WTC11 (cell line): Measurements from ENCODE around the gene ERLEC1. TPM values are rescaled to one million over a fixed set of nuclear protein-coding genes. Genes with fewer than 3 reads are reported as not detected.

Experiments
- ATAC-seq: fragments of 200-7000 bp; cut with Tn5 transposase; 2 replicates; pipeline ENCODE4 v1.10.0; 2021; ENCODE audit warnings: mild to moderate bottlenecking, moderate library complexity
- CTCF ChIA-PET: fragments of 300-600 bp; sonication (Branson Sonifier 250); formaldehyde crosslinking; loops from one replicate; lab custom pipeline; 2021; ENCODE audit warnings: antibody characterized with exemption; lab: Charles Lee
- POLR2A ChIA-PET: fragments of 350-600 bp; sonication (Branson Sonifier 250); formaldehyde crosslinking; loops from one replicate; lab custom pipeline; 2021; ENCODE audit warnings: antibody characterized with exemption; lab: Charles Lee
- DNase-seq: peaks from one replicate; pipeline ENCODE4 v3.0.0; 2021; ENCODE audit warnings: low spot score
- H3K27ac Mint-ChIP-seq: 2 replicates; pipeline ENCODE4 v1.8.0; 2021; ENCODE audit warnings: mixed read lengths
- H3K27me3 Mint-ChIP-seq: 2 replicates; pipeline ENCODE4 v1.8.0; 2021; ENCODE audit warnings: low read depth, mild to moderate bottlenecking, moderate library complexity, mixed read lengths
- H3K36me3 Mint-ChIP-seq: 2 replicates; pipeline ENCODE4 v1.8.0; 2021; ENCODE audit warnings: mixed read lengths
- H3K4me1 Mint-ChIP-seq: 2 replicates; pipeline ENCODE4 v1.8.0; 2022; ENCODE audit warnings: mixed read lengths
- H3K4me3 Mint-ChIP-seq: 2 replicates; pipeline ENCODE4 v1.8.0; 2021; ENCODE audit warnings: mild to moderate bottlenecking, moderate library complexity, mixed read lengths
- H3K9me3 Mint-ChIP-seq: 2 replicates; pipeline ENCODE4 v1.8.0; 2021; ENCODE audit warnings: mixed read lengths
- AFF4 ChIP-seq: sonication (generic); formaldehyde crosslinking; IDR thresholded peaks from 2 replicates; pipeline ENCODE4 v1.8.1; 2023; ENCODE audit warnings: mild to moderate bottlenecking, missing genetic modification reagents, borderline replicate concordance
- E2F5 ChIP-seq: sonication (generic); formaldehyde crosslinking; IDR thresholded peaks from 2 replicates; pipeline ENCODE4 v1.8.1; 2022; ENCODE audit warnings: mild to moderate bottlenecking, moderate library complexity, missing genetic modification reagents
- FOXK1 ChIP-seq: sonication (generic); formaldehyde crosslinking; IDR thresholded peaks from 2 replicates; pipeline ENCODE4 v1.8.0; 2022; ENCODE audit warnings: mild to moderate bottlenecking, moderate library complexity, missing genetic modification reagents
- GABPB1 ChIP-seq: sonication (generic); formaldehyde crosslinking; IDR thresholded peaks from 2 replicates; pipeline ENCODE4 v1.8.1; 2023; ENCODE audit warnings: mild to moderate bottlenecking, missing genetic modification reagents
- GTF2I ChIP-seq: fragments of 250-450 bp; sonication (Bioruptor Pico); conservative IDR thresholded peaks from 2 replicates; pipeline ENCODE4 v1.4.0; 2021; ENCODE audit warnings: mild to moderate bottlenecking
- MLX ChIP-seq: sonication (generic); formaldehyde crosslinking; IDR thresholded peaks from 2 replicates; pipeline ENCODE4 v1.8.1; 2023; ENCODE audit warnings: mild to moderate bottlenecking, missing genetic modification reagents, moderate library complexity
- NR3C1 ChIP-seq: sonication (generic); formaldehyde crosslinking; conservative IDR thresholded peaks from 2 replicates; pipeline ENCODE4 v1.8.1; 2023; ENCODE audit warnings: low read depth, mild to moderate bottlenecking, missing genetic modification reagents
- OVOL2 ChIP-seq: fragments of 250-450 bp; sonication (Bioruptor Pico); IDR thresholded peaks from 2 replicates; pipeline ENCODE4 v1.9.0; 2021; ENCODE audit warnings: mild to moderate bottlenecking, borderline replicate concordance
- PRDM15 ChIP-seq: sonication (generic); formaldehyde crosslinking; IDR thresholded peaks from 2 replicates; pipeline ENCODE4 v1.8.0; 2022; ENCODE audit warnings: missing genetic modification reagents
- SMAD3 ChIP-seq: sonication (generic); formaldehyde crosslinking; IDR thresholded peaks from 2 replicates; pipeline ENCODE4 v1.8.0; 2022; ENCODE audit warnings: missing genetic modification reagents, mild to moderate bottlenecking, borderline replicate concordance
- SP1 ChIP-seq: sonication (generic); formaldehyde crosslinking; conservative IDR thresholded peaks from 2 replicates; pipeline ENCODE4 v1.8.1; 2022; ENCODE audit warnings: missing genetic modification reagents
- STAT6 ChIP-seq: sonication (generic); formaldehyde crosslinking; conservative IDR thresholded peaks from 2 replicates; pipeline ENCODE4 v1.8.1; 2023; ENCODE audit warnings: mild to moderate bottlenecking, low read depth, missing genetic modification reagents, moderate library complexity
- ZNF317 ChIP-seq: sonication (generic); formaldehyde crosslinking; IDR thresholded peaks from 2 replicates; pipeline ENCODE4 v1.8.1; 2023; ENCODE audit warnings: low read depth, mild to moderate bottlenecking, moderate library complexity, missing genetic modification reagents, borderline replicate concordance
- ZNF423 ChIP-seq: fragments of 250-450 bp; sonication (Bioruptor Pico); IDR thresholded peaks from 2 replicates; pipeline ENCODE4 v2.1.2; 2022; ENCODE audit warnings: mild to moderate bottlenecking, moderate library complexity
- ZNF512 ChIP-seq: sonication (generic); formaldehyde crosslinking; IDR thresholded peaks from 2 replicates; pipeline ENCODE4 v1.8.1; 2022; ENCODE audit warnings: missing genetic modification reagents, borderline replicate concordance
- total RNA-seq: library from RNA; stranded (reverse); gene quantifications from 3 replicates; pipeline ENCODE4 v1.2.3, GENCODE V29; 2021

Gene ERLEC1
- total RNA-seq, 1 experiment from 2014 or later: 26.5 TPM

GRCh38 chr2:53826030-53826410, 39.2 kb downstream of the ERLEC1 start (continued):
- TF ChIP-seq E2F5: no peak
- TF ChIP-seq ZNF512 (CRISPR knock-in tag): no peak
- TF ChIP-seq ZNF317 (CRISPR knock-in tag): no peak
- TF ChIP-seq, all 79 proteins: peak for 0

GRCh38 chr2:53826587-53827397, 39.9 kb downstream of the ERLEC1 start:
- Mint-ChIP-seq H3K27ac (peak overlapping the region; percentile 67), H3K4me1 (peaks cover 42% of the 10 kb centered on the region), H3K9me3 (no peaks in the 10 kb centered on the region), H3K36me3 (no peaks in the 10 kb centered on the region), H3K4me3 (no peak overlapping the region), H3K27me3 (no peaks in the 10 kb centered on the region)
- ChIA-PET CTCF (no interaction called here), POLR2A (no interaction called here)
- ATAC-seq (no peak), DNase-seq (no peak)
- TF ChIP-seq GABPB1 (CRISPR knock-in tag) (peak; percentile 87), ZNF317 (CRISPR knock-in tag) (no peak)

GRCh38 chr2:53827398-53828175, 40.7 kb downstream of the ERLEC1 start:
- H3K27ac Mint-ChIP-seq: peak overlapping the region; percentile 69
- H3K4me3 Mint-ChIP-seq: no peak overlapping the region
- H3K36me3 Mint-ChIP-seq: no peaks in the 10 kb centered on the region
- ATAC-seq (peak; percentile 83), DNase-seq (no peak)
- no peaks in the 10 kb centered on the region for H3K27me3 Mint-ChIP-seq
- CTCF ChIA-PET: no interaction called here
- no peaks in the 10 kb centered on the region for H3K9me3 Mint-ChIP-seq
- peaks cover 42% of the 10 kb centered on the region for H3K4me1 Mint-ChIP-seq
- POLR2A ChIA-PET: no interaction called here
- TF ChIP-seq GTF2I: no peak
- TF ChIP-seq MLX (CRISPR knock-in tag): no peak
- no peak for TF ChIP-seq NR3C1 (CRISPR knock-in tag)
- TF ChIP-seq GABPB1 (CRISPR knock-in tag): no peak
- TF ChIP-seq SMAD3 (CRISPR knock-in tag): no peak
- TF ChIP-seq PRDM15: no peak
- TF ChIP-seq AFF4 (CRISPR knock-in tag): no peak
- no peak for TF ChIP-seq FOXK1 (CRISPR knock-in tag)
- TF ChIP-seq OVOL2 (CRISPR knock-in tag): no peak
- no peak for TF ChIP-seq STAT6
- TF ChIP-seq SP1 (CRISPR knock-in tag): no peak
- TF ChIP-seq ZNF423 (CRISPR knock-in tag): no peak
